SK-N-SH (cell line): Measurements from ENCODE around the gene CCDC122.
A peak's percentile ranks its signal among the peaks of the same experiment; 100 is the strongest.

ENCODE experiments used
- CTCF ChIP-seq: fragments of 200-600 bp; sonication (generic); IDR thresholded peaks from 2 replicates; pipeline ENCODE4 v1.6.1; 2017; ENCODE audit warnings: antibody characterized with exemption, mild to moderate bottlenecking, moderate library complexity
- EP300 ChIP-seq, 2 experiments: IDR thresholded peaks; 2 replicates each; pipeline versions ENCODE4 v1.4.0 to v1.6.1; 2012; ENCODE audit warnings: borderline replicate concordance in 1 of 2, low read depth in 1 of 2, low read length in 1 of 2
- EZH2phosphoT487 ChIP-seq: fragments of 200-600 bp; sonication (generic); IDR thresholded peaks from 2 replicates; pipeline ENCODE4 v1.6.1; 2017; ENCODE audit warnings: low read depth, mixed run types, mild to moderate bottlenecking, antibody characterized with exemption, moderate library complexity, borderline replicate concordance
- NRF1 ChIP-seq: IDR thresholded peaks from 2 replicates; pipeline ENCODE4 v1.6.1; 2012; ENCODE audit warnings: low read depth, mild to moderate bottlenecking, low read length
- REST ChIP-seq: IDR thresholded peaks from 2 replicates; pipeline ENCODE4 v1.6.1; 2012; ENCODE audit warnings: mild to moderate bottlenecking, low read depth, low read length, moderate library complexity
- SIN3A ChIP-seq: IDR thresholded peaks from 2 replicates; pipeline ENCODE4 v1.6.1; 2012; ENCODE audit warnings: low read depth, mild to moderate bottlenecking, low read length, moderate library complexity, borderline replicate concordance
- ZBTB33 ChIP-seq: IDR thresholded peaks from 2 replicates; pipeline ENCODE4 v1.4.0; 2012; ENCODE audit warnings: low read depth, borderline replicate concordance

GRCh38 chr13:43787997-43788396 lies 91.5 kb downstream of the CCDC122 start:
- TF ChIP-seq NRF1, result no peak
- peak; percentile 59 for TF ChIP-seq CTCF
- no peak for TF ChIP-seq ZBTB33
- no peak for TF ChIP-seq EZH2phosphoT487
- no peak for TF ChIP-seq EP300 (IDR thresholded peaks at IDR 0.05; ENCODE audit: borderline replicate concordance in 1 of 2, low read depth in 1 of 2, low read length in 1 of 2)
- no peak for TF ChIP-seq SIN3A
- no peak for TF ChIP-seq REST
